Muscle layer of colon (tissue), 2 donors: ENCODE measurements around the gene DOCK7.

Experiments used
- H3K27ac ChIP-seq: one replicate; pipeline ENCODE4 v1.7.0; 2013; ENCODE audit warnings: low read depth, mild to moderate bottlenecking, low read length, moderate library complexity
- H3K27me3 ChIP-seq, 2 donors: one replicate each; pipeline ENCODE4 v1.7.0; 2013; ENCODE audit warnings: low read length in 2 of 2, mild to moderate bottlenecking in 2 of 2; ENCODE audit not compliant: insufficient read depth in 2 of 2, control insufficient read depth in 1 of 2
- H3K36me3 ChIP-seq: one replicate; pipeline ENCODE4 v1.7.0; 2013; ENCODE audit warnings: mild to moderate bottlenecking, low read length; ENCODE audit not compliant: insufficient read depth
- H3K4me1 ChIP-seq: one replicate; pipeline ENCODE4 v1.7.0; 2013; ENCODE audit warnings: mild to moderate bottlenecking, low read length; ENCODE audit not compliant: insufficient read depth
- H3K4me3 ChIP-seq, 2 donors: one replicate each; pipeline ENCODE4 v1.7.0; 2013; ENCODE audit warnings: low read length in 2 of 2, low read depth in 1 of 2, mild to moderate bottlenecking in 1 of 2, moderate library complexity in 1 of 2
- H3K9ac ChIP-seq: one replicate; pipeline ENCODE4 v1.7.0; 2013; ENCODE audit warnings: low read length
- H3K9me3 ChIP-seq: one replicate; pipeline ENCODE4 v1.7.0; 2013; ENCODE audit warnings: mild to moderate bottlenecking, low read length
- donor health status: abdominal sarcoma.
- donor health status: Adenocarcinoma of cecum.

DOCK7 gene

GRCh38 chr1:62599044-62599443 lies 89.1 kb downstream of the DOCK7 start:
- H3K27ac ChIP-seq = no peak overlapping the region
- H3K9ac ChIP-seq = no peak overlapping the region
- no peaks in the 10 kb centered on the region for H3K4me1 ChIP-seq
- H3K4me3 ChIP-seq = no peak overlapping the region
- H3K9me3 ChIP-seq = no peaks in the 10 kb centered on the region
- H3K27me3 ChIP-seq = no peaks in the 10 kb centered on the region
- H3K36me3 ChIP-seq = no peaks in the 10 kb centered on the region

DNA sequence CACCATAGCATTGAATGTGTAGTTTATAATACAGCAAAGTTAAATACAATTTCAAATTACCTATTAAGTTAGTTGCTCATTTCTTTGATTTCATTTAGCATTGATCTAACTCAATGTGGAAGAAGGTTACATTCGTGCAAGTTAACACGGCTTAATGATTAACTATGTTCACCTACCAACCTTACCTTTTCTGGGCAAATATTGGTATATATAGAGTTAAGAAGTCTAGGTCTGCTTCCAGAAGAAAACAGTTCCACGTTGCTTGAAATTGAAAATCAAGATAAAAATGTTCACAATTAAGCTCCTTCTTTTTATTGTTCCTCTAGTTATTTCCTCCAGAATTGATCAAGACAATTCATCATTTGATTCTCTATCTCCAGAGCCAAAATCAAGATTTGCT lies 90.9 kb downstream of the DOCK7 start, which contains the start of gene ANGPTL3:
ANGPTL3 (plus strand) TSS at position 240 of the 400 bp plus-strand sequence; CDS start at position 287, 47 bp downstream.
- no peaks in the 10 kb centered on the region for H3K4me1 ChIP-seq
- no peaks in the 10 kb centered on the region for H3K36me3 ChIP-seq
- no peaks in the 10 kb centered on the region for H3K9me3 ChIP-seq
- H3K4me3 ChIP-seq = no peak within 1 kb of the TSS
- H3K27ac ChIP-seq = no peak within 1 kb of the TSS
- no peaks in the 10 kb centered on the region for H3K27me3 ChIP-seq
- H3K9ac ChIP-seq = no peak within 1 kb of the TSS

DNA sequence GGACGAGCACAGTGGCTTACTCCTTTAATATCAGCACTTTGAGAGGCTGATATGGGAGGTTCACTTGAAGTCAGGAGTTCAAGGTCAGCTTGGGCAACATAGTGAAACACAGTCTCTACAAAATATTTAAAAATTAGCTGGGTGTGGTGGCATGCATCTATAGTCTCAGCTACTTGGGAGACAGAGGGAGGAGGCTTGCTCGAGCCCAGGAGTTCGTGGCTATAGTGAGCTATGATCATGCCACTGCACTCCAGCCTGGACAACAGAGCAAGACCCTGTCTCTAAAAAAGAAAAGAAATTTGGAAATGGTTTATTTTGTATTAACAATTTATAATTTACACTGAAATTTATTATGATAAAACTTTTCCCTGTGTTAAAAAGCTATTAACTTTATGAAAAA lies 92.5 kb downstream of the DOCK7 start:
- no peaks in the 10 kb centered on the region for H3K27me3 ChIP-seq
- H3K4me1 ChIP-seq = no peaks in the 10 kb centered on the region
- H3K4me3 ChIP-seq = no peak overlapping the region
- no peaks in the 10 kb centered on the region for H3K36me3 ChIP-seq
- no peaks in the 10 kb centered on the region for H3K9me3 ChIP-seq
- no peak overlapping the region for H3K27ac ChIP-seq
- H3K9ac ChIP-seq = no peak overlapping the region

GRCh38 chr1:62593825-62594394 lies 94.3 kb downstream of the DOCK7 start:
- no peaks in the 10 kb centered on the region for H3K27me3 ChIP-seq
- no peaks in the 10 kb centered on the region for H3K36me3 ChIP-seq
- no peak overlapping the region for H3K27ac ChIP-seq
- no peaks in the 10 kb centered on the region for H3K4me1 ChIP-seq
- no peak overlapping the region for H3K9ac ChIP-seq
- no peak overlapping the region for H3K4me3 ChIP-seq
- no peaks in the 10 kb centered on the region for H3K9me3 ChIP-seq

- no peaks in the 10 kb centered on the region for H3K9me3 ChIP-seq
These were observed 97.2 kb downstream of the DOCK7 start for GRCh38 chr1:62590970-62591368.

GRCh38 chr1:62590255-62590969 lies 97.8 kb downstream of the DOCK7 start:
- H3K27ac ChIP-seq = no peak overlapping the region
- H3K4me1 ChIP-seq = no peaks in the 10 kb centered on the region
- no peaks in the 10 kb centered on the region for H3K27me3 ChIP-seq
- H3K4me3 ChIP-seq = no peak overlapping the region
- no peak overlapping the region for H3K9ac ChIP-seq
- H3K36me3 ChIP-seq = no peaks in the 10 kb centered on the region
- no peaks in the 10 kb centered on the region for H3K9me3 ChIP-seq

More at GRCh38 chr1:62590970-62591368, 97.2 kb downstream of the DOCK7 start:
- H3K27ac ChIP-seq = no peak overlapping the region
- no peaks in the 10 kb centered on the region for H3K4me1 ChIP-seq
- H3K4me3 ChIP-seq = no peak overlapping the region
- H3K36me3 ChIP-seq = no peaks in the 10 kb centered on the region
- H3K9ac ChIP-seq = no peak overlapping the region
- no peaks in the 10 kb centered on the region for H3K27me3 ChIP-seq

- Histone ChIP-seq H3K4me3 (no peak overlapping the region), H3K4me1 (no peaks in the 10 kb centered on the region), H3K9me3 (no peaks in the 10 kb centered on the region), H3K27me3 (no peaks in the 10 kb centered on the region), H3K36me3 (no peaks in the 10 kb centered on the region), H3K27ac (no peak overlapping the region), H3K9ac (no peak overlapping the region)
These were observed 98.9 kb downstream of the DOCK7 start for GRCh38 chr1:62589321-62589720.

GRCh38 chr1:62588000-62588399 lies 100.2 kb downstream of the DOCK7 start:
- H3K4me3 ChIP-seq = no peak overlapping the region
- H3K36me3 ChIP-seq = no peaks in the 10 kb centered on the region
- H3K9ac ChIP-seq = no peak overlapping the region
- no peaks in the 10 kb centered on the region for H3K4me1 ChIP-seq
- H3K27me3 ChIP-seq = no peaks in the 10 kb centered on the region
- H3K9me3 ChIP-seq = no peaks in the 10 kb centered on the region
- H3K27ac ChIP-seq = no peak overlapping the region

DNA sequence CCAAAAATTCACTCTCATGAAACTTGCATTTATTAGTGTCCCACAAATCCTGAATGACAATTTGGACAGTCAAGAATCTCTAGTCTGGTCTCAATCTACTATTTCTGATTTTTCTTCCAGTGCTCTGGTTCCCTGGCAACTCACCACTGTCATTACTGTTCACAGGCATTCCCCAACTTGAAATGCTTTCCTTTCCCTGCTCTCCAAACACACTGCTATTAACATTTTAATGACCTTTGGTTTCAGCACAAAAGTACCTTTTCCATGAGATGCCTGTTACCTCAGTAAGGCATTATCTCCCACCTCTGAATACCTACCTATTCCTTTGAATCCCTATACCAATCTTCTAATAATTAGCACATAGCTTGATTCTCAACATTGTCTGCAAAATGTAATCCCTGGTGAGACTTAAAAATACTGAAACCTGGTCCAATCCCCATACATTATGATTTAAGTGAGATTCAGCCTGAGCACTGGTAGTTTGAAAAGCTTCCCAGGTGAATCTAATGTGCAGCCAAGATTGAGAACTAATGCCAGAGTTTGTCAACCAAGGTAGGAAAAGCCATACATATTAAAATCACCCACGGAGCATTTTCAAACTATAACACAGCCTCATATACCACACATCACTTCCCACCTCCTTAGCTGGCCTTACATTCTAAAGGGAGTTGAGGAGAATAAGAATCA lies 102.6 kb downstream of the DOCK7 start:
- H3K9ac ChIP-seq = no peak overlapping the region
- no peak overlapping the region for H3K27ac ChIP-seq
- H3K4me3 ChIP-seq = no peak overlapping the region
- no peaks in the 10 kb centered on the region for H3K9me3 ChIP-seq
- no peaks in the 10 kb centered on the region for H3K4me1 ChIP-seq
- H3K27me3 ChIP-seq = no peaks in the 10 kb centered on the region
- H3K36me3 ChIP-seq = no peaks in the 10 kb centered on the region

DNA sequence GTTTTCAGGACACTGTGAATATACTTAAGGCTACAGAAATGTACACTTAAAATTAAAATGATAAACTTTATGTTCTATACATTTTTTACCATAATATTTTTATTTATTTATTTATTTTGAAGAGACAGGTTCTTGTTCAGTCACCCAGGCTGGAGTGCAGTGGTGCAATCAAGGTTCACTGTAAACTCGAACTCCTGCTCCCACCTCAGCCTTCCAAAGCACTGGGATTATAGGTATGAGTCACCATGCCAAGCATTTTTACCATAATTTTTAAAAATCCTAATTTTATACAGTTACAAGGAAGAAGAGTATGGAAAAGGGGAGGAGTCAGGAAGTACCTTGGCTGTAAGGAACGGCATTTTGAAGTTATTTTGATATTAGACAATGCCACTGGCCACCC lies 114.5 kb downstream of the DOCK7 start:
- H3K9ac ChIP-seq = no peak overlapping the region
- H3K36me3 ChIP-seq = peaks cover 7% of the 10 kb centered on the region
- H3K27me3 ChIP-seq = no peaks in the 10 kb centered on the region
- no peak overlapping the region for H3K4me3 ChIP-seq
- no peaks in the 10 kb centered on the region for H3K4me1 ChIP-seq
- no peaks in the 10 kb centered on the region for H3K9me3 ChIP-seq
- no peak overlapping the region for H3K27ac ChIP-seq

- no peaks in the 10 kb centered on the region for H3K9me3 ChIP-seq
- no peak overlapping the region for H3K27ac ChIP-seq
- no peak overlapping the region for H3K9ac ChIP-seq
- H3K36me3 ChIP-seq = peaks cover 7% of the 10 kb centered on the region
- no peaks in the 10 kb centered on the region for H3K4me1 ChIP-seq
- no peaks in the 10 kb centered on the region for H3K27me3 ChIP-seq
- H3K4me3 ChIP-seq = no peak overlapping the region
These were observed 115.7 kb downstream of the DOCK7 start for GRCh38 chr1:62572476-62572875.
